ENCODE measurements around the gene MMP21.

The MMP21 gene

GRCh38 chr10:125738206-125738605, 37.4 kb downstream of the MMP21 start:
- H3K4me3 ChIP-seq (ENCODE audit: insufficient read depth, low read depth, low read length) = no peak overlapping the region
- H3K27ac ChIP-seq (ENCODE audit: insufficient read depth, low read depth, low read length, poor library complexity, severe bottlenecking) = no peak overlapping the region
- peaks cover 65% of the 10 kb centered on the region for H3K36me3 ChIP-seq (ENCODE audit: control insufficient read depth, insufficient read depth, low read length)
- 98 to 100% methylated on average over 4 to 5 of the region's 5 CpGs for WGBS, 2 experiments
- no peaks in the 10 kb centered on the region for H3K9me3 ChIP-seq (ENCODE audit: control insufficient read depth, low read length)
- no peaks in the 10 kb centered on the region for H3K27me3 ChIP-seq (ENCODE audit: control insufficient read depth, insufficient read depth, low read length, poor library complexity, severe bottlenecking)
- no peaks in the 10 kb centered on the region for H3K4me1 ChIP-seq (ENCODE audit: control insufficient read depth, insufficient read depth, low read length)

GRCh38 chr10:125734823-125735222, 40.8 kb downstream of the MMP21 start:
- Histone ChIP-seq H3K27ac (ENCODE audit: insufficient read depth, low read depth, low read length, poor library complexity, severe bottlenecking) (no peak overlapping the region), H3K36me3 (ENCODE audit: control insufficient read depth, insufficient read depth, low read length) (peaks cover 76% of the 10 kb centered on the region), H3K9me3 (ENCODE audit: control insufficient read depth, low read length) (no peaks in the 10 kb centered on the region), H3K4me1 (ENCODE audit: control insufficient read depth, insufficient read depth, low read length) (no peaks in the 10 kb centered on the region), H3K27me3 (ENCODE audit: control insufficient read depth, insufficient read depth, low read length, poor library complexity, severe bottlenecking) (no peaks in the 10 kb centered on the region), H3K4me3 (ENCODE audit: insufficient read depth, low read depth, low read length) (no peak overlapping the region)
- WGBS, 2 experiments = 100% methylated on average over 1 of the region's 1 CpG

DNA sequence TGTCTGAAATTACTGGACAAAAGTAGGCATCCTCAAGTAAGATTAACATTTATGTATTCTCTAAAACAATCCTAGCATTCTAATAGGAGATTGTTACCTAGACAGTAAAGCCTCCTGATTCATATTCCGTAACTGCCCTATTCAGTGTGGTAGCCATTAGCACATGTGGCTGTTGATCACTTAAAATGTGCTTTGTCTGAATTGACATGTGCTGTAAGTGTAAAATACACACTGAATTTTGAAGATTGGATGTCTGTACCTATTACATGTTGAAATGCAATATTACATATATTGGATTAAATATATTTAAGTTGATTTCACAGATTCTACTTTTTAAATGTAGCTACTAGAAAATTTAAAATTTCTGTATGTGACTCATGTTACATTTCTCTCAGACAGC, 41.5 kb downstream of the MMP21 start:
- Histone ChIP-seq H3K9me3 (ENCODE audit: control insufficient read depth, low read length) (no peaks in the 10 kb centered on the region), H3K27ac (ENCODE audit: insufficient read depth, low read depth, low read length, poor library complexity, severe bottlenecking) (no peak overlapping the region), H3K36me3 (ENCODE audit: control insufficient read depth, insufficient read depth, low read length) (peaks cover 79% of the 10 kb centered on the region), H3K4me1 (ENCODE audit: control insufficient read depth, insufficient read depth, low read length) (no peaks in the 10 kb centered on the region), H3K27me3 (ENCODE audit: control insufficient read depth, insufficient read depth, low read length, poor library complexity, severe bottlenecking) (no peaks in the 10 kb centered on the region), H3K4me3 (ENCODE audit: insufficient read depth, low read depth, low read length) (no peak overlapping the region)
- WGBS, 2 experiments = 94 to 100% methylated on average over 1 of the region's 1 CpG

DNA sequence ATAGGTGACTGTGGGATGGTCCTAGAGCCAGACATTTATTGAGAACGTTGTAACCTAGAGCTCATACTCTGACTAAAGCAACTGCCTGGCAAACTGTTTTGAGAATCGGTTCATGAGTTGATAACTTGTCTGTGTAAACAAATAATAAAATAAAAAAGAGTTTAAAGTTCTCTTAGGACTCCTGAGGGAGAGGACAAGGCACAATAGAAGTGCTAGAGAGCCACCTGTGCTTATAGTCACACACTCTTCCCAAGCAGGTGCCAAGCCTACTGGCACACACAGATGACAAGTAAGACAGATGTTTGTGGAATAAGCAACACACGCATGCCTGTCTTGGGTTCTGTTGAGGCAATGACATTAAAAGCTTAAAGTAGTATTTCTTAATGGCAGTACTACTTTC, 48.2 kb downstream of the MMP21 start:
- 65 to 67% methylated on average over 3 of the region's 3 CpGs for WGBS, 2 experiments
- no peaks in the 10 kb centered on the region for H3K9me3 ChIP-seq (ENCODE audit: control insufficient read depth, low read length)
- H3K27ac ChIP-seq (ENCODE audit: insufficient read depth, low read depth, low read length, poor library complexity, severe bottlenecking) = no peak overlapping the region
- no peaks in the 10 kb centered on the region for H3K27me3 ChIP-seq (ENCODE audit: control insufficient read depth, insufficient read depth, low read length, poor library complexity, severe bottlenecking)
- no peaks in the 10 kb centered on the region for H3K4me1 ChIP-seq (ENCODE audit: control insufficient read depth, insufficient read depth, low read length)
- peaks cover 53% of the 10 kb centered on the region for H3K36me3 ChIP-seq (ENCODE audit: control insufficient read depth, insufficient read depth, low read length)
- H3K4me3 ChIP-seq (ENCODE audit: insufficient read depth, low read depth, low read length) = no peak overlapping the region

DNA sequence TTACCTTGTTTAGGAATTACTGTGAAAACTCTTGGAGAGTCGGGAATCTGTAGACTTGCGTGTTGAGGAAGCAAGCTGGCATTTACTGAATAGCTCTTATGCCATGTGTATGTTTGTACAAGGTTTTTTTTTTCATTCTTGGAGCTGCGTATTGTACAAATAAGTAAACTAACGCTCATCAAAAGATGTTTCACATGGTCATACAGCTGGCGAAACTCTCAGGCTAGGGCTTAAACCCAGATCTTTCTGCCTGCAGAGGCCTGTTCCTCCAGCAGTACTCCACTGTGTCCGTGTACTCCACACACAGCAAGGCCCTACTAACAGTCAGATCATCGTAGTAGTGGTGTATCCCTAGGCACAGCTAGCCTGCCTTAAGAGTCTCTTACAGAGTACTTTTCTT, 48.7 kb downstream of the MMP21 start:
- Histone ChIP-seq H3K27me3 (ENCODE audit: control insufficient read depth, insufficient read depth, low read length, poor library complexity, severe bottlenecking) (no peaks in the 10 kb centered on the region), H3K36me3 (ENCODE audit: control insufficient read depth, insufficient read depth, low read length) (peaks cover 52% of the 10 kb centered on the region), H3K4me3 (ENCODE audit: insufficient read depth, low read depth, low read length) (no peak overlapping the region), H3K27ac (ENCODE audit: insufficient read depth, low read depth, low read length, poor library complexity, severe bottlenecking) (no peak overlapping the region), H3K9me3 (ENCODE audit: control insufficient read depth, low read length) (no peaks in the 10 kb centered on the region), H3K4me1 (ENCODE audit: control insufficient read depth, insufficient read depth, low read length) (no peaks in the 10 kb centered on the region)
- 96% methylated on average over 7 of the region's 7 CpGs for WGBS, 2 experiments

DNA sequence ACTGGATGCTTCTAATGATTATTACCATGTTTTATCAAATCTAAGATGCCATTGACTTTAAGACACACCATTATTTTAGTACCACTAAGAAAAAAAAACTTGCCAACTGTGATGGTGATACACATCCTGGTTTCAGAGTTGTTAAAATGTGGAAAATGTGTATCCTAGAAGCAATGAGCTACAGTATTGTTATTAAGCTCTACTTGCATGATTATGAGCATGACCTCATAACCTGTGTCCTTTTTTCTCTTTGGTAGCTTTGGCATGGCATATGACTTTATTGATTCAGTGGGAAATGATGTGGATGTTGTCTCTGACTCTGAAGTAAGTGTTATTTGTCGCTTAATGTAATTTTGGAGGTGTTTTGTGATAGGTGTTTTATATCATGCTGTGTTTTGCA, 52.8 kb downstream of the MMP21 start:
- Histone ChIP-seq H3K27ac (ENCODE audit: insufficient read depth, low read depth, low read length, poor library complexity, severe bottlenecking) (no peak overlapping the region), H3K4me3 (ENCODE audit: insufficient read depth, low read depth, low read length) (no peak overlapping the region), H3K27me3 (ENCODE audit: control insufficient read depth, insufficient read depth, low read length, poor library complexity, severe bottlenecking) (no peaks in the 10 kb centered on the region), H3K4me1 (ENCODE audit: control insufficient read depth, insufficient read depth, low read length) (no peaks in the 10 kb centered on the region), H3K36me3 (ENCODE audit: control insufficient read depth, insufficient read depth, low read length) (peaks cover 23% of the 10 kb centered on the region), H3K9me3 (ENCODE audit: control insufficient read depth, low read length) (no peaks in the 10 kb centered on the region)
- WGBS, 2 experiments = 91 to 98% methylated on average over 1 of the region's 1 CpG

- no peaks in the 10 kb centered on the region for H3K27me3 ChIP-seq (ENCODE audit: control insufficient read depth, insufficient read depth, low read length, poor library complexity, severe bottlenecking)
- peak overlapping the region; percentile 8 for H3K4me3 ChIP-seq (ENCODE audit: insufficient read depth, low read depth, low read length)
- no peak overlapping the region for H3K27ac ChIP-seq (ENCODE audit: insufficient read depth, low read depth, low read length, poor library complexity, severe bottlenecking)
- H3K9me3 ChIP-seq (ENCODE audit: control insufficient read depth, low read length) = no peaks in the 10 kb centered on the region
- H3K36me3 ChIP-seq (ENCODE audit: control insufficient read depth, insufficient read depth, low read length) = peaks cover 9% of the 10 kb centered on the region
- H3K4me1 ChIP-seq (ENCODE audit: control insufficient read depth, insufficient read depth, low read length) = no peaks in the 10 kb centered on the region
- 92 to 94% methylated on average over 6 of the region's 6 CpGs for WGBS, 2 experiments
Observed at GRCh38 chr10:125721035-125721434, 54.6 kb downstream of the MMP21 start.

- Histone ChIP-seq H3K27me3 (ENCODE audit: control insufficient read depth, insufficient read depth, low read length, poor library complexity, severe bottlenecking) (no peaks in the 10 kb centered on the region), H3K4me1 (ENCODE audit: control insufficient read depth, insufficient read depth, low read length) (no peaks in the 10 kb centered on the region), H3K27ac (ENCODE audit: insufficient read depth, low read depth, low read length, poor library complexity, severe bottlenecking) (peak overlapping the region; percentile 67), H3K9me3 (ENCODE audit: control insufficient read depth, low read length) (no peaks in the 10 kb centered on the region), H3K4me3 (ENCODE audit: insufficient read depth, low read depth, low read length) (peak overlapping the region; percentile 99), H3K36me3 (ENCODE audit: control insufficient read depth, insufficient read depth, low read length) (peaks cover 9% of the 10 kb centered on the region)
- 3% methylated on average over 15 of the region's 15 CpGs for WGBS, 2 experiments
Observed at GRCh38 chr10:125720002-125720382, 55.6 kb downstream of the MMP21 start.

DNA sequence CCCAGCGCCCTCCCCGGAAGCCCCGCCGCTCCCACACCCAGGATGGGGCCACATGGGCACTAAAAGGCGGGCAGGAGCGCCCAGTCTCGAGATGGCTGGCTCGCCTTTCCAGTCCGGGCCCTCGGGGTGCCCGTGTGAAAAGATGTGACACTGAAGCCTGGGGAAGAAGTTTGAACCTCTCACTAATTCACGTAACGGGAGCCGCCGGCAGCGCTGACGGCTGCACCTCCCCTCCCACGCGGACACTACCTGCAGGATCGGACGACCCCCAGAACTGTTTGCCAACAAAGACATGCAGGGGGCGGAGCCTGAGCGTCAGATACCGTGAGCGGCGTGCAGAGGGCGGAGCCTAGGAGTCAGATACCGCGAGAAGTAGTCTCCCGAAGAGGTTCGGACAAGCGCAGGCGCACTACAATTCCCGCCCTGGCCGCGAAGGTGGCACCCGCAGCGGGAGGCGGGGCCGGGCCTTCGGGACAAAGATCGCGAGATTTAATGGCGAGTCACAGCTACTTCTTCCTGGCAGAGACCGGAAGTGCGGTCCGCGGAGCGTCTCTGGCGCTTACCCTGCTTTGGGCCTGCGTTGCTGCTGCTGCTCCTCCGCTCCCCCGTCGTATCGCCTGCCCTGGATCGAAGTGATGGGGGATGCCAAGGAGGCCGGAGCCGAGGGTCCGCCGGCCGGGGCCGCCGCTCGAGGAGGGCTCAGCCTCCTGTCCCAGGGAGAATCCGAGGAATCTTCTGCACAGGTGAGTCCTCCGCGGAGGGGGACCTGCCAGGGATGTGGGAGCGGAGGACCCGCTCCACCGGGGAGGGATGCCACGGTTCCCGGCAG, 56.2 kb downstream of the MMP21 start, which contains the start of gene EDRF1:
Gene EDRF1, plus strand, starts transcription at position 537 of the 829 bp plus-strand sequence. Its CDS starts 99 bp downstream, at position 636.
- H3K27me3 ChIP-seq (ENCODE audit: control insufficient read depth, insufficient read depth, low read length, poor library complexity, severe bottlenecking) = no peaks in the 10 kb centered on the region
- H3K4me1 ChIP-seq (ENCODE audit: control insufficient read depth, insufficient read depth, low read length) = no peaks in the 10 kb centered on the region
- peaks cover 9% of the 10 kb centered on the region for H3K36me3 ChIP-seq (ENCODE audit: control insufficient read depth, insufficient read depth, low read length)
- peak within 1 kb of the TSS; percentile 99 for H3K4me3 ChIP-seq (ENCODE audit: insufficient read depth, low read depth, low read length)
- peak within 1 kb of the TSS; percentile 82 for H3K27ac ChIP-seq (ENCODE audit: insufficient read depth, low read depth, low read length, poor library complexity, severe bottlenecking)
- no peaks in the 10 kb centered on the region for H3K9me3 ChIP-seq (ENCODE audit: control insufficient read depth, low read length)
- WGBS, 2 experiments = 1% methylated on average over 72 of the region's 72 CpGs

Measured in ectodermal cell (in vitro differentiated cells).